CD4-positive, alpha-beta T cell (primary cell): Measurements from ENCODE around the gene CD44. TPM values are rescaled to one million over a fixed set of nuclear protein-coding genes. Genes with fewer than 3 reads are reported as not detected.

ENCODE experiments used
- ATAC-seq: fragments of 200-7000 bp; cut with Tn5 transposase; one replicate; pipeline ENCODE4 v1.10.0; 2022; ENCODE audit warnings: mild to moderate bottlenecking; ENCODE audit not compliant: poor library complexity
- CTCF ChIA-PET: fragments of 350-600 bp; sonication (Branson Sonifier 250); formaldehyde crosslinking; loops from one replicate; lab custom pipeline; 2021; ENCODE audit warnings: antibody characterized with exemption, inconsistent platforms; lab: Charles Lee
- POLR2A ChIA-PET: fragments of 350-600 bp; sonication (Branson Sonifier 250); formaldehyde crosslinking; loops from one replicate; lab custom pipeline; 2021; ENCODE audit warnings: antibody characterized with exemption, inconsistent platforms; lab: Charles Lee
- DNase-seq, 14 experiments: peaks; one replicate each; pipeline ENCODE4 v3.0.0-alpha.2; 2013 to 2020; ENCODE audit warnings: mixed read lengths in 2 of 14
- H3K27ac ChIP-seq, 2 donors: one replicate each; pipeline versions ENCODE4 v1.5.1 to v1.7.0; 2013; ENCODE audit warnings: low read length in 2 of 2, low read depth in 1 of 2, mild to moderate bottlenecking in 1 of 2
- H3K27me3 ChIP-seq, 2 experiments: 1 replicate in 1 of 2; 2 replicates in 1 of 2; pipeline versions ENCODE4 v1.6.1 to v1.7.0; 2013; ENCODE audit warnings: low read length in 2 of 2, control low read depth in 1 of 2, mild to moderate bottlenecking in 1 of 2, moderate library complexity in 1 of 2; ENCODE audit not compliant: insufficient read depth in 2 of 2, control insufficient read depth in 1 of 2
- H3K36me3 ChIP-seq: one replicate; pipeline ENCODE4 v1.6.1; 2013; ENCODE audit warnings: low read length, control low read depth; ENCODE audit not compliant: insufficient read depth
- H3K4me1 ChIP-seq: one replicate; pipeline ENCODE4 v1.6.1; 2013; ENCODE audit warnings: low read length, control low read depth; ENCODE audit not compliant: insufficient read depth
- H3K4me3 ChIP-seq: one replicate; pipeline ENCODE4 v1.5.1; 2013; ENCODE audit warnings: mild to moderate bottlenecking, low read length, moderate library complexity
- H3K9me3 ChIP-seq, 2 experiments: 1 replicate in 1 of 2; 2 replicates in 1 of 2; pipeline versions ENCODE4 v1.6.1 to v1.7.0; 2013; ENCODE audit warnings: low read length in 2 of 2, mild to moderate bottlenecking in 2 of 2, control low read depth in 1 of 2, moderate library complexity in 1 of 2; ENCODE audit not compliant: control insufficient read depth in 1 of 2, insufficient read depth in 1 of 2
- H3K27ac Mint-ChIP-seq: one replicate; pipeline ENCODE4 v1.8.0; 2020; ENCODE audit warnings: mixed read lengths
- H3K27me3 Mint-ChIP-seq: one replicate; pipeline ENCODE4 v1.8.0; 2021; ENCODE audit warnings: mixed read lengths
- H3K36me3 Mint-ChIP-seq: one replicate; pipeline ENCODE4 v1.8.0; 2021; ENCODE audit warnings: low read depth, mixed read lengths
- H3K4me1 Mint-ChIP-seq: one replicate; pipeline ENCODE4 v1.8.0; 2021; ENCODE audit warnings: low read depth, mixed read lengths
- H3K4me3 Mint-ChIP-seq: one replicate; pipeline ENCODE4 v1.8.0; 2020; ENCODE audit warnings: mild to moderate bottlenecking, mixed read lengths
- H3K9me3 Mint-ChIP-seq: one replicate; pipeline ENCODE4 v1.8.0; 2020; ENCODE audit warnings: mixed read lengths
- CTCF ChIP-seq: fragments of 200-600 bp; IDR thresholded peaks from one replicate; pipeline ENCODE4 v1.8.0; 2022; ENCODE audit warnings: antibody characterized with exemption, mild to moderate bottlenecking
- intact Hi-C, 2 experiments: fragments of 100-400 bp; cut with DNase I in 1 of 2; cut with micrococcal nuclease in 1 of 2; formaldehyde crosslinking; loops; one replicate each; pipeline versions ENCODE4 v1.15.1 to v1.9.0; 2023 to 2025; cut with DNase I, micrococcal nuclease
- total RNA-seq, 174 experiments: library from RNA in 2 of 174; stranded (reverse) in 2 of 174; gene quantifications; one replicate each; pipeline ENCODE4 v1.2.3 and lab custom pipeline; 2021 to 2026

The CD44 gene
- total RNA-seq, 2 experiments from 2014 or later, result 1,283 to 1,330 TPM

- no peak for TF ChIP-seq CTCF
- Mint-ChIP-seq H3K4me1 (peaks cover 100% of the 10 kb centered on the region), H3K9me3 (no peaks in the 10 kb centered on the region), H3K4me3 (peak overlapping the region; percentile 32), H3K27ac (peak overlapping the region; percentile 96), H3K27me3 (no peaks in the 10 kb centered on the region), H3K36me3 (peaks cover 82% of the 10 kb centered on the region)
- Histone ChIP-seq H3K36me3 (peaks cover 56% of the 10 kb centered on the region), H3K4me1 (peaks cover 97% of the 10 kb centered on the region), H3K9me3 (no peaks in the 10 kb centered on the region), H3K27ac (peak overlapping the region; percentile 96), H3K4me3 (no peak overlapping the region), H3K27me3 (no peaks in the 10 kb centered on the region)
- intact Hi-C loops, result loop anchor here in 1 of 2 experiments (2.0 to 10.0 kb wide), 4 partner anchors 15 to 1063 kb away; partner anchors contain the start of gene NAT10
- ChIA-PET CTCF (interaction anchor here (0.6 to 3.1 kb wide), 6 partner anchors 8 to 120 kb away, joined by 3 to 8 read pairs (median 4); no protein-coding TSS in a partner anchor), POLR2A (interaction anchor here (0.8 to 18.0 kb wide), 18 partner anchors 8 to 167 kb away, joined by 3 to 355 read pairs (median 10); partner anchors contain the start of gene CD44)
- DNase-seq (no peak), ATAC-seq (no peak)
Observed at GRCh38 chr11:35167426-35167954, 28.5 kb downstream of the CD44 start.

GRCh38 chr11:35168671-35169070, 29.7 kb downstream of the CD44 start:
- H3K36me3 ChIP-seq, result peaks cover 46% of the 10 kb centered on the region
- intact Hi-C loops, result loop anchor here in 1 of 2 experiments (5.0 to 10.0 kb wide), 2 partner anchors 69 to 1064 kb away; partner anchors contain the start of gene NAT10
- no peaks in the 10 kb centered on the region for H3K9me3 ChIP-seq
- no peaks in the 10 kb centered on the region for H3K9me3 Mint-ChIP-seq
- peak overlapping the region; percentile 77 for H3K4me3 Mint-ChIP-seq
- H3K4me1 ChIP-seq, result peaks cover 95% of the 10 kb centered on the region
- no peak overlapping the region for H3K4me3 ChIP-seq
- ChIA-PET CTCF (interaction anchor here (1.4 kb wide), 1 partner anchor 219 kb away, joined by 3 read pairs; no protein-coding TSS in a partner anchor), POLR2A (interaction anchor here (1.1 to 18.0 kb wide), 5 partner anchors 8 to 26 kb away, joined by 5 to 355 read pairs (median 90); partner anchors contain the start of gene CD44)
- TF ChIP-seq CTCF, result no peak
- peak overlapping the region; percentile 96 for H3K27ac ChIP-seq
- H3K4me1 Mint-ChIP-seq, result peaks cover 100% of the 10 kb centered on the region
- H3K27me3 Mint-ChIP-seq, result no peaks in the 10 kb centered on the region
- peaks cover 80% of the 10 kb centered on the region for H3K36me3 Mint-ChIP-seq
- H3K27ac Mint-ChIP-seq, result peak overlapping the region; percentile 96
- no peak for ATAC-seq
- no peak for DNase-seq
- no peaks in the 10 kb centered on the region for H3K27me3 ChIP-seq

- peaks cover 100% of the 10 kb centered on the region for H3K4me1 Mint-ChIP-seq
- Histone ChIP-seq H3K36me3 (peaks cover 47% of the 10 kb centered on the region), H3K9me3 (no peaks in the 10 kb centered on the region), H3K27ac (peak overlapping the region; percentile 96), H3K4me3 (no peak overlapping the region), H3K4me1 (peaks cover 95% of the 10 kb centered on the region), H3K27me3 (no peaks in the 10 kb centered on the region)
- DNase-seq (no peak), ATAC-seq (no peak)
- no peak for TF ChIP-seq CTCF
- peak overlapping the region; percentile 77 for H3K4me3 Mint-ChIP-seq
- no peaks in the 10 kb centered on the region for H3K27me3 Mint-ChIP-seq
- intact Hi-C loops, result loop anchor here in 1 of 2 experiments (5.0 to 10.0 kb wide), 2 partner anchors 68 to 1064 kb away; partner anchors contain the start of gene NAT10
- peak overlapping the region; percentile 96 for H3K27ac Mint-ChIP-seq
- ChIA-PET CTCF (interaction anchor here (1.4 kb wide), 1 partner anchor 219 kb away, joined by 3 read pairs; no protein-coding TSS in a partner anchor), POLR2A (interaction anchor here (0.6 to 18.0 kb wide), 4 partner anchors 7 to 27 kb away, joined by 3 to 355 read pairs (median 177); partner anchors contain the start of gene CD44)
- no peaks in the 10 kb centered on the region for H3K9me3 Mint-ChIP-seq
- peaks cover 79% of the 10 kb centered on the region for H3K36me3 Mint-ChIP-seq
Observed at GRCh38 chr11:35169112-35169511, 30.1 kb downstream of the CD44 start.
